OCI-LY7 (cell line): ENCODE results near the gene DTWD1.

Source experiments
- CTCF ChIP-seq: fragments of 200-600 bp; sonication (generic); conservative IDR thresholded peaks from 2 replicates; pipeline ENCODE4 v1.5.1; 2014; ENCODE audit warnings: mild to moderate bottlenecking, antibody characterized with exemption, low read length, moderate library complexity, mixed read lengths
- EZH2phosphoT487 ChIP-seq: fragments of 200-600 bp; sonication (generic); IDR thresholded peaks from 2 replicates; pipeline ENCODE4 v1.6.1; 2018; ENCODE audit warnings: low read depth, borderline replicate concordance, mild to moderate bottlenecking, mixed run types, antibody characterized with exemption, low read length, moderate library complexity, mixed read lengths

- no peak for TF ChIP-seq CTCF
- TF ChIP-seq EZH2phosphoT487, result no peak
Measured at GRCh38 chr15:49686599-49686998, 65.8 kb downstream of the DTWD1 start.
